Ovary (tissue), 9 donors: ENCODE measurements around the gene PTPRO. TPM values are rescaled to one million over a fixed set of nuclear protein-coding genes. Genes with fewer than 3 reads are reported as not detected.

Experiments
- DNase-seq, 5 donors: peaks; one replicate each; pipeline ENCODE4 v3.0.0-alpha.2; 2019 to 2020
- H3K27ac ChIP-seq, 2 donors: fragments of 200-600 bp; one replicate each; pipeline versions ENCODE4 v1.5.1 to v1.8.0; 2019 to 2022
- H3K27me3 ChIP-seq: fragments of 200-600 bp; one replicate; pipeline ENCODE4 v1.8.0; 2022
- H3K36me3 ChIP-seq: fragments of 200-600 bp; sonication (generic); one replicate; pipeline ENCODE4 v1.5.1; 2019
- H3K4me1 ChIP-seq: one replicate; pipeline ENCODE4 v1.8.1; 2013; ENCODE audit warnings: mild to moderate bottlenecking, moderate library complexity; ENCODE audit not compliant: insufficient read depth
- H3K4me3 ChIP-seq: fragments of 200-600 bp; sonication (generic); one replicate; pipeline ENCODE4 v1.5.1; 2017
- H3K9me3 ChIP-seq, 2 donors: fragments of 200-600 bp in 1 of 2; sonication (generic) in 1 of 2; one replicate each; pipeline versions ENCODE4 v1.5.1 to v1.8.1; 2013 to 2019; ENCODE audit warnings: mild to moderate bottlenecking in 1 of 2, moderate library complexity in 1 of 2
- CTCF ChIP-seq, 3 donors: fragments of 450-650 bp in 2 of 3; fragments of 200-600 bp in 1 of 3; IDR thresholded peaks; one replicate each; pipeline versions ENCODE4 v1.5.1 to v1.8.0; 2016 to 2022; ENCODE audit warnings: antibody characterized with exemption in 3 of 3, mild to moderate bottlenecking in 1 of 3
- EP300 ChIP-seq: sonication (generic); formaldehyde crosslinking; IDR thresholded peaks from one replicate; pipeline ENCODE4 v1.6.1; 2017; ENCODE audit warnings: antibody characterized with exemption
- POLR2A ChIP-seq: fragments of 450-650 bp; IDR thresholded peaks from one replicate; pipeline ENCODE4 v1.6.1; 2017; ENCODE audit warnings: antibody characterized with exemption, mild to moderate bottlenecking, moderate library complexity
- WGBS, 3 donors: extraction: QIAGEN DNeasy Blood & Tissue Kit in 1 of 3; methylation state at CpG; one replicate each; pipeline versions ENCODE4 v1.1.5 to v1.1.7; 2013 to 2017; 5-methylcytosine and 5-hydroxymethylcytosine counted together
- intact Hi-C, 4 donors: fragments of 100-400 bp; cut with DNase I; formaldehyde crosslinking; loops; one replicate each; pipeline versions ENCODE4 v1.11.0 to v1.15.1; 2022 to 2023
- polyA plus RNA-seq, 2 donors: library from polyadenylated mRNA; stranded (reverse); fragments of 200-250 nt in 1 of 2; fragments of 350-450 nt in 1 of 2; fragmentation: Illumina TruSeq in 1 of 2; extraction: RNeasy Lipid Tissue Mini Kit (QIAGEN cat#74804) in 1 of 2; gene quantifications; one replicate each; pipeline ENCODE4 v1.2.3, GENCODE V29; 2013 to 2014
- total RNA-seq, 7 donors: library from RNA; depleted of rRNA in 2 of 7; stranded (reverse); fragments of >200 nt in 2 of 7; fragmentation: NEBNext Ultra II Directional in 3 of 7; extraction: Animal tissue kit (Norgen Biotek cat#: 25700) in 3 of 7; gene quantifications; one replicate each; pipeline versions ENCODE4 v1.1.0 to v1.2.4, GENCODE V29; 2016 to 2023
- donor health status: DM: no; HTN: no; CAD: no; lungs with moderate emphysema.
- donor health status: DM: no; HTN: no; CAD: no.
- donor health status: Bipolar disorder and iron deficiency.
- donor health status: DM: yes; HTN: yes; CAD: no.
- donor health status: DM: no; HTN: no; CAD: no.
- donor health status: DM: yes; HTN: yes; CAD: no.

Gene PTPRO
- total and polyA plus RNA-seq, 9 donors: 0.30 to 3.7 (median 0.83) TPM

- Histone ChIP-seq H3K36me3 (no peaks in the 10 kb centered on the region), H3K9me3 (no peaks in the 10 kb centered on the region), H3K27me3 (no peaks in the 10 kb centered on the region), H3K4me1 (no peaks in the 10 kb centered on the region), H3K4me3 (no peak overlapping the region), H3K27ac (no peak overlapping the region)
- intact Hi-C loops: no loop called here
- TF ChIP-seq POLR2A (no peak), EP300 (no peak), CTCF (IDR thresholded peaks at IDR 0.05) (no peak)
- DNase-seq: no peak
- WGBS, 3 donors: 87 to 97% (median 92%) methylated on average over 1 of the region's 1 CpG
These were observed 239.1 kb downstream of the PTPRO start for GRCh38 chr12:15561396-15561795.

- H3K4me3 ChIP-seq: no peak overlapping the region
- 40 to 70% (median 47%) methylated on average over 3 of the region's 3 CpGs for WGBS, 3 donors
- H3K27ac ChIP-seq: no peak overlapping the region
- no peaks in the 10 kb centered on the region for H3K36me3 ChIP-seq
- DNase-seq: no peak
- intact Hi-C loops: no loop called here
- H3K27me3 ChIP-seq: no peaks in the 10 kb centered on the region
- TF ChIP-seq POLR2A (no peak), EP300 (no peak), CTCF (IDR thresholded peaks at IDR 0.05) (no peak)
- H3K9me3 ChIP-seq: no peaks in the 10 kb centered on the region
- no peaks in the 10 kb centered on the region for H3K4me1 ChIP-seq
These were observed 240.0 kb downstream of the PTPRO start for GRCh38 chr12:15562263-15562662.

GRCh38 chr12:15563663-15564062, 241.4 kb downstream of the PTPRO start:
- no peak for TF ChIP-seq EP300
- no peak for TF ChIP-seq POLR2A
- TF ChIP-seq CTCF (IDR thresholded peaks at IDR 0.05): no peak
- no peaks in the 10 kb centered on the region for H3K36me3 ChIP-seq
- H3K9me3 ChIP-seq: no peaks in the 10 kb centered on the region
- intact Hi-C loops: no loop called here
- H3K4me1 ChIP-seq: no peaks in the 10 kb centered on the region
- H3K27me3 ChIP-seq: no peaks in the 10 kb centered on the region
- H3K4me3 ChIP-seq: peak overlapping the region; percentile 7
- no peak for DNase-seq
- WGBS, 3 donors: 12 to 13% (median 13%) methylated on average over 5 of the region's 5 CpGs
- H3K27ac ChIP-seq: no peak overlapping the region

- 91 to 98% (median 98%) methylated on average over 1 of the region's 1 CpG for WGBS, 3 donors
- intact Hi-C loops: no loop called here
These were observed 252.0 kb downstream of the PTPRO start for GRCh38 chr12:15574353-15574752.

More at GRCh38 chr12:15574353-15574752, 252.0 kb downstream of the PTPRO start:
- TF ChIP-seq CTCF (IDR thresholded peaks at IDR 0.05): no peak
- no peak for TF ChIP-seq EP300
- TF ChIP-seq POLR2A: no peak
- Histone ChIP-seq H3K4me1 (no peaks in the 10 kb centered on the region), H3K36me3 (no peaks in the 10 kb centered on the region), H3K27me3 (no peaks in the 10 kb centered on the region), H3K27ac (no peak overlapping the region), H3K4me3 (no peak overlapping the region), H3K9me3 (no peaks in the 10 kb centered on the region)
- DNase-seq: no peak
